HG02623 (cell line): ENCODE measurements around the gene INPP5E.
"Not testable (repeated sequence)": the region's sequence is repeated elsewhere in the genome, so short reads cannot be mapped to it uniquely, and the experiment has no call there.

Source experiments
- ATAC-seq: cut with Tn5 transposase; IDR thresholded peaks from one replicate; pipeline ENCODE4 v1.9.1; 2021; ENCODE audit warnings: moderate library complexity; ENCODE audit not compliant: unreplicated experiment

INPP5E gene

DNA sequence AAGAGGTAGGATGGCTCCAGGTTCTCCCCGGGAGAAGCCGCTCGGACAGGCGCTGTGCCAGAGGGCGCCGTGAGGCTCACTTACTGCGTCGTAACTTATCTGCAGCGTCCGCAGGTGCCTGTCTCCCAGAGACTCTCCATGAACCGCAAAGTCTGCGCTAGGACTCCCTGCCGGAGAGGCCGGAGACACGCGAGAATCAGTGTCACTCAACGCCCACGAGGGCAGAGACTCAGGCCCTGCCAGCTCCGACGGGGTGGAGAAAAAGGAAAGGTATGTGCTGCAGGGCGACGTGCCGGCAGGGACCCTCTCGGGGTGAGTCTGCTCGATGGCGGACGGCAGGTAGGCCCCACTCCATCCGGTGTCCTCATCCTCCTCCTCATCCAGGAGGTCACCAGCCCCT is 32.6 kb downstream of the INPP5E start:
- ATAC-seq, result not testable (repeated sequence)

DNA sequence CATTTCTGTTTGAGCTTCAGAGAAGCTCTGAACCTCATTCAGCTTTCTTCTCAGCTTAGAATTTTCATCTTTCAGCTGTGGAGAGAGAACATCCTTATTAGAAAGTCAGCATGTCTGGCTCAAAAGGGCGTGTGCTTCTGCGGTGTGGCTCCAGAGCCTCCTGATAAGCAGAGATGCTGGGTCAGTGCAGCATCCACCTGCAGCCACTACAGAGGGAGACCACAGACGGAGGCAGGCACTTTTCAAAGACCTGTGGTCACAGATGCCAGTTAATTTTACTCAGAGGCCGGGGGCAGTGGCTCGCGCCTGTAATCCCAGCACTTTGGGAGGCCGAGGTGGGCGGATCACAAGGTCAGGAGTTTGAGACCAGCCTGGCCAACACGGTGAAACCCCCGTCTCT is 33.7 kb downstream of the INPP5E start:
- ATAC-seq, result not testable (repeated sequence)

- ATAC-seq, result no peak
These were observed 34.2 kb downstream of the INPP5E start for GRCh38 chr9:136405481-136405880.

GRCh38 chr9:136404801-136405136 is 34.9 kb downstream of the INPP5E start:
- ATAC-seq, result no peak

DNA sequence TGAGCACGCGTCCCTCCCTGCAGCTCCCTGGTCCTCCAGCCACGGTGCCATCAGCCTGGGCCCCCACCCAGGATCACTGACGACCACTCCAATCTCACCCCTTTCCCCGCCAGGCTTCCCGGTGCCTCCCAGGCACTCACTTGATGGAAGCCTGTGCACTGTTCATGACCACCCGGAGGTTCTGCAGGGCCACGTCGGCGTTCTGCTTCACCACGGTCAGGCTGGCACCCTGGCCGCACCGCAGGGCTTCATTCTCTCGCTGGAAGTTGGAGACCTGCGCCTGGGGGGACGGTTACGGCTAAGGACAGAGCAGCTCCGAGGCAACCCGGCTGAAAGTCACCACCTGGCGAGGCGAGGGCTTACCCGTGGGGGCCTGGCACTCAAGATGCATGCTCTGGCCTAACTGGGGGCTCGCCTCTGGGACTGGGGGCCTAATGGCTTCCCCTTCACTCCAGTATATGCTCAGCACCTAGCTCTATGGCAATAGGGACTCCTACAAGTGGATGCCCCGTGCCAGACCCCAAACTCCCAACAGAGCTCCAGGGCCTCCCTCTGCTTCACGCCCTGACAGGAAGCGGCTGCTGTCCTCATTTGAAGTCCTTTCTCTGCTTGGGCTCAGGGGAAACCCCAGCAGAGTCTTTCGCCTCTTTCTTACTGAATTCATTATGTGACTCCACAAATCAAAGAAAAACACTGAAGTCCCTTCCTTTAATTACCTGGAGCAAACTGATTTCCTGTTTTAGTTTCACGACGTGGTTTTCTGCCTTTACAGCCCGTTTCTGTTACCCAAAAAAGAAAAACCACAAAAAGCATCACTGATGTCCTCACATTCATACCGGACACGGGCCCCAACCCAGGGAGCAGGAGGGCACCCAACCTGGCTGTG is 35.5 kb downstream of the INPP5E start:
- ATAC-seq, result no peak

DNA sequence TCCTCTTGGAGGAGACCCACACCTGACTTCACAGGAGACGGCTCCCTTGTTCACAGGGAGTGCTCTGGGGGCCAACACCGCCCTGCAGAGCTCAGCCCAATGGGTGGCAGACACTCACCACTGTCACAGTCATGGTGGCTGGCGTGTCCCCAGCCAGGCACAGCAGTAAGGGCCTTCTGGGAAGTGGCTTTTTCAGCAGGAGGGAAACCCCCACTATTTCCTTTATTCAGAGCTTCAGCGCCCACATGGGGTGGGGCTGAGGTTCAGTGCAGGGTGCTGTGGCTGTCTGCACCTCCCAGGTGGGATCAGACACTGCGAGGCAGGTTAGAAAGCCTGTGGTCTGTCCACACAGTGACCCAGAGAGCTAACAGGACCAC is 36.1 kb downstream of the INPP5E start:
- no peak for ATAC-seq

DNA sequence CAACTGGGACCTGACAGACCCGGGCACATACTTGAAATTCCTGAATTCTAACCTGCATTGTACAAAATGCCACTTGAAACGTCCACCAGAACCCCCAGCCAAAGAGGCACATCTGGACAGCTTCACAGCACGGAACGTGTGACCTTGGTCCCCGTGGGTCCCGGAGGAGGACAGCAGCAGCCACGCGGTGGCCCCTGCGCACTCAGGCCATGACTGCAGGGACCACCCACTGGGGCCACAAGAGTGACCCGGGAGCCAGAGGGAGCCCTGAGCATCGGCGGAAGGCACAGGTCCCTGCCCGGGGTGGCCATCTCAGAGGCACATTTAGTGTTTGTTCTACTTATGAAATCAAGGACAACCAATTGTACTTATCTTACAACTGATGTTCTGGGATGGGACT is 37.6 kb downstream of the INPP5E start:
- ATAC-seq, result no peak

DNA sequence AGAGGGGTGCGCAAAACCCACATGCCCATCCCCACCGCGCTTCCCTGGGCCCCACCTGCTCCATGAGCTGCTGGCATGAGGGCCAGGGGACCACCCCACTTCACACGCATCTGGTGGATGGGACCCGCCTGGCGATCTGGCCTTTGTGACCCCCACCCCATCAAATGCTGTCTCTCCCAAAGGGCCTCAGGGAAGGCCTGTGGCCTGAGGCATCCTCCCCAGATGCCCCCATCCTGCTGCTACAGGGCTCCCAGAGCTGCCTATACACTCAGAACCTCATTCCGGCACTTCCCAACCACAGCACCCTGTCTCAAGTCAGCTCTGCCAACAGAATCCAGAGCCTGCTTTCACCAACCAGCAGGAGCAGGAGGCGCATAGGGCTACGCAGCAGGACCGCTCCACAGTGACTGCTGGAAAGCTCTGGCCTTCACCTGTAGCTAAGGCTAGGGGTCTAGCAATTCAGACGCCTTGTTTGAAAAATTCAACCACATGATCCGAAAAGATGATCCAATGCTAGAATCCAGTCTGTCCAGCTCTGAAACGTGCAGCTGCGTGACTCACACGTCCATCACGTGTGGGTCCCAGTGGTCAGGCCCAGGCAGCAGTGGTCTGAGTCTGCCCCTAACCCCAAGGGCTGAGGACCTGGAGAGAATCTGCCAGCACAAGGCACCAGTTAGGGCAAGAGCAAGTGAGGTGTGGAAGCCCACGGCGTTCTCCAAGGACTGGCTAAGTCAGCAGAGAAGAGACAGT is 38.3 kb downstream of the INPP5E start:
- no peak for ATAC-seq

GRCh38 chr9:136400038-136400834 is 39.4 kb downstream of the INPP5E start, which contains the start of gene SNAPC4:
SNAPC4 (minus strand) TSS chr9:136400170; CDS start chr9:136398428, 1,742 bp downstream.
- peak; percentile 59 for ATAC-seq

GRCh38 chr9:136399176-136400037 is 40.2 kb downstream of the INPP5E start:
- ATAC-seq, result no peak

- no peak for ATAC-seq
These were observed 41.4 kb downstream of the INPP5E start for GRCh38 chr9:136398286-136398685.

GRCh38 chr9:136397643-136398042 is 42.0 kb downstream of the INPP5E start:
- ATAC-seq, result no peak

DNA sequence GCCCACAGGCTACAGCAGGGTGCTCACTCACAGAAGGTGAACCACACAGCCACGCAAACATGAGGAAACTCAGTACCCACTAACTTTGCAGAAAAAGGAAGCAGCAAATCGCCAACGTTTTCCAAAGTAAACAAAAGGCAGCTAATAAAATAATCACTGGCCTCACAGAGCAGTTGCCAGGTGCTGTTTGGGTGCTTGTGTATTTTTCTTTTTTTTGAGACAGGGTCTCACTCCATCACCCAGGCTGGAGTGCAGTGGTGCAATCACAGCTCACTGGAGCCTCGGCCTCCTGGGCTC is 43.5 kb downstream of the INPP5E start:
- ATAC-seq, result no peak

DNA sequence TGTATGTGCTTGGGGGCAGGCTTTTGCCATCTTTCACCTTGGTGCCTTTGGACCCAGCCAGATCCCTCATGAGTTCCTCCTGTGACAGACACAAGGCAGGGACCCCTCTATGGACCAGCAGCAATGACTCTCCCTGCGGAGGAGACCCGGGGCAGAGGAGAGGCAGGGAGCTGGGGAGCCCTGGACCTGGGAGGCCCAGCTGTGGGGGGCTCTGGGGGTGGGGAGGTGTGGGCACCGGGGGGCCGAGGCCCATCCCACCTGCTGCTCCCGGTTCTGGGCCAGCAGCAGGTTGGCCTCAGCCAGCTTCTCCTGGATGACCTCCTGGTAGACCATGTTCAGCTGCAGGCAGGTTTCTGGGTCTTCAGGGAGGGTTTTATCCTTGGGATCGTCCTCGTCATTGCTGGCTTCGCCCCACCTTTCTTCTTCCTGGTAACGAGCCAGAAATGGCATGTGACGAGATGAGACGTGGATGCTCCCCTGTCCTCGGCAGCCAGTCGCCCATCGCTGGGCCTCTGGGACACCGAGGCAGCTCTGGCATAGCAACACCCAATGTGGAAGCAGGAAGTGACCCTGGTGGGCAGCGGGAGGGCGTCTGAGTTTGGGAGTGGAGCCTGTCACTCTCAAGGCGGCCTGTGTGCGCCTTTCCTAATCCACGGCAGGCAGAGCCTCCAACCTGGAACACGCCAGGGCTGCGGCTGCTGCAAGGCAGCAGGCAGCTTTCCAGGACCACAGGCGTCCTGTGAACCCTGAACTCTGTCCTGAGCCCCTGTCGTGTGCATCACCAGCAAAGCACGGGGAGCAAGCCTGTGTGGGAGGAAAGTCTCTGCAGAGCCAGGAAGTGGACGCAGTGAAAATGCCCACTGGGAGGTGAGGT is 44.1 kb downstream of the INPP5E start:
- ATAC-seq, result no peak

DNA sequence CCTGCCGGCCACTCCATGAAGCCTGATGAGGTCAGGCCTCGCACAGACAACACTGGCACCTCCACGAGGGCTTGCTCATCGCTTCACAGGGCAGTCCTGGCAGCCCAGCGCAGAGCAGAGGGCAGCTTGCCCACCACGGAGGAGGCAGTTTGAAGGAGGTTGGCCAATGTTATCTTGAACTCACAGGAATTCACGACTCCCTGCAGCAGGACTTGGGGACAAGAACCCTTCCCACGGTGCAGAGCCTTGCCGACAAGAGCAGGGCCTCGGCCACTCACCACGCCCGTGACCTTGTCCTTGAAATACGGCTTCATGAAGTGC is 44.7 kb downstream of the INPP5E start:
- no peak for ATAC-seq

DNA sequence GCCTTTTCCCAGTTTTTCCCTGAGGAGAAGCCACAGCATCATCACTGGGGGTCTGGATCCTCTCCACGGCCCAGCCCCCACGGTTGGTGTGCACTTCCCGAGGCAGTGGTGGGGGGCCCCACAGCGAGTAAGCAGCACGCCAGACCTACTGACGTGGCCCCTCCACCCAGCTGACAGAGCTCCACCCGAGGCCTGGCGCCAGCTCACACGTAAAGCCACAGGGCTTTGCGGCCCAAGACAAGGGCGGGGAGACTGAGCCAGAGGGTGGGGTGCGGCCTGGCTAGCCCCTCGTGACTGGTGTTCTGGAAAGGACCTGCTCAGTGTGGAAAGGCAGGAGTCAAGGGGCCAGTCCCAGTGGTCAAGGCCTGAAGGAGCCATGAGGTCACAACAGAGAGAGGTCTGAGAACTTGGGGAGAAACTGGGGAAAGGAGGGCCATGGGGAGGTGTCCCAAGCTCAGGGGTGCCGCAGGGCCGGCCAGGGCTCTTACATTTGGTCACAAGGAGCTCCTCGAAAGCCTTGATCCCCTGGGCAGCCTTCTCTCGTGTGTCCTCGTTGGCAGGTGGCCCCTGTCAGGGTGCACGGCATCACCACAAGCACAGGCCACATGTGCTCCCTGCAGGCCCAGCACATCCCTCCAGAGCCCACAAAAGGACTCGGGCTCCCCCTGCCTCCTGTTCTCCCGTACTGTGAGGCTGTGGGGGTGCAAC is 45.2 kb downstream of the INPP5E start:
- no peak for ATAC-seq

GRCh38 chr9:136393531-136393930 is 46.1 kb downstream of the INPP5E start:
- ATAC-seq, result no peak

DNA sequence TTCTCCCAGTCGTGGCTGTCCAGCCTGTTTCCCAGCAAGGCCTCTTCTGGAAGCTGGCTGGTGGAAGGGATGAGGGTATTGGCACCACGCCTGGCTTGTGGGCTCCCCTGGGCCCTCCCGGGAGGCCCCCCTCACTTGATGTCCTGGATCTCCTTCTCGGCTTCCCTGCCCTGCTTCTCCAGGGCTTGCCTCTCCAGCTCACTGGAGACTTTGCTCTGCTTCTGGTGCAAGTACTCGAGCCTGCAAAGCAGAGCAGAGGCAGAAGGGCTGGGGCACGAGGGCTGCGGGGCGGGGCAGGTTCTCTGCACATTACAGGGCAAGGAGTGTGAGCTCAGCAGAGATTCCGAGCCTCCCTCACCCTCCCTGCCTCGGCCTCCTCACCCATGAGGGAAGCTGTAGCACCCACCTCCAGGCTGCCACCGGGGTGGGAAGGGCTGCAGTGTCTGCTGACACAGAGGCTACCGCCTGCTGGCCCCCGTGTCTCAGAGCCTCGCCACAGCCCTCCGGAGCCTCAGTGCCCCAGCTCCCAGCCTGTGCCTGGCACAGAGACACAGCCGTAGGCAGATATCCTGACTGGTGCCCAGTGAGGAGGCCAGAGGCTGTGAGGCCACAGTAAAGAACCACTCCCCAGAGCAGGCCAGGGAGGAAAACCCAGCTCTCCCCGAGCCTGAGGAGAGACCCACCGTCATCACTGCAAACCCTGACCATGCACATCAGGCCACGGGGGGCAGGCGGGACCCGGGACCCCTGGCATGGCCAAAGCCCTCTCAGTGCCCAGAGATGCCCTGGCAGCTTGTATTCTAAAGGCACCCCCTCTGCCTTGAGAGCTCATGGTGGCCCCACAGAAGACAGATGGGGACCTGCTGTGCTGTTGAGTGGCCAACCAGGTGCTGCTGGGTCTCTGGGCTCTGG is 46.9 kb downstream of the INPP5E start:
- no peak for ATAC-seq
